Omental fat pad (tissue), 4 donors: ENCODE measurements around the gene ALDH16A1. TPM values are rescaled to one million over a fixed set of nuclear protein-coding genes. Genes with fewer than 3 reads are reported as not detected.
"Not testable (repeated sequence)": the region's sequence is repeated elsewhere in the genome, so short reads cannot be mapped to it uniquely, and the experiment has no call there.

Experiments
- ATAC-seq: fragments of 150-250 bp; one replicate; pipeline ENCODE4 v1.9.1; 2016; ENCODE audit warnings: mild to moderate bottlenecking, moderate library complexity; ENCODE audit not compliant: low FRiP score
- DNase-seq: peaks from one replicate; pipeline ENCODE4 v3.0.0-alpha.2; 2019; ENCODE audit warnings: low spot score
- total RNA-seq, 4 donors: library from RNA; depleted of rRNA; stranded (reverse); fragments of >200 nt; gene quantifications; one replicate each; pipeline ENCODE4 v1.1.0, GENCODE V29; 2016
- TF ChIP-seq, protein P1 (sequence below), 3 donors: fragments of 450-650 bp; IDR thresholded peaks; one replicate each; pipeline ENCODE4 v1.5.1; 2016 to 2017; ENCODE audit warnings: antibody characterized with exemption in 3 of 3, mild to moderate bottlenecking in 3 of 3, moderate library complexity in 2 of 3

ALDH16A1 gene
- total RNA-seq, 4 donors from 2014 or later = 20.3 to 48.1 (median 34.6) TPM

DNA sequence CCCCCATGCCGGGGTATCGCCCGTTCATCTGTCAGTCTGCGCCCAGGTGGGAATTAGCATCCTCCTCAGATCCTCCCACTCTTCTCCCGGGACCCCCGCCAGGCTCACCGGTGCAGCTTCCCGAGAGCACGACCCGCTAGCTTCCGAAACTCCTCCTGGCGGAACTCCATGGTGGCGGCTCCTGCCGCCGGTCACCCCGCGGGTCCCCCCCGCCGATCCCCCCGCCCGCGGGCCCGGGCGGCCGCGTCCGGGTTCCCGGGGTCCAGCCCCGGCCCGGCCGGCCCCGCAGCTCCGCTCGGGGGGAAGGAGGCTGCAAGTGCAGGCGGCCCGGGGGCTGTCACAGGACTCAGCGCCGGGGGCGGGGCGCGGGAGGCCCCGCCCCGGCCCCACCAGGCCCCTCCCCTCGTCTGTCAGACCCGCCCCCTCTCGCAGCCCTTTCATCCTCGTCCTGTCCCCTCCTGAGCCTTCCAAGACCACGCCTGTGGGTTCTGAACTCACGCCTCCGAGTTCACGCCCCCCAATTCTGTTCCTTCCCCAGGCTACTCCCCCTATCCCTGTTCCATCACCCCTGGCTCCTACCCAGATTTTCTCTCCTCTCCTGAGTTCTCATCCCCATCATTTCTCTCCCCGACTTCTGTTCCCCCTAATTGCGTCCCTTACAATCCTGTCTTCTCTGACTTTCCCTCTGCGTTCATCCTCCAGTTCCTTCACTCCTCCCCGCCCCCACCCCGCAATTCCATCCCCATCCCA is 11.6 kb upstream of the ALDH16A1 start, which contains the start of gene SLC17A7:
TSS of gene SLC17A7 (minus strand) at position 318 of the 750 bp plus-strand sequence. CDS start at position 170, 148 bp downstream.
- TF ChIP-seq, protein P1, sequence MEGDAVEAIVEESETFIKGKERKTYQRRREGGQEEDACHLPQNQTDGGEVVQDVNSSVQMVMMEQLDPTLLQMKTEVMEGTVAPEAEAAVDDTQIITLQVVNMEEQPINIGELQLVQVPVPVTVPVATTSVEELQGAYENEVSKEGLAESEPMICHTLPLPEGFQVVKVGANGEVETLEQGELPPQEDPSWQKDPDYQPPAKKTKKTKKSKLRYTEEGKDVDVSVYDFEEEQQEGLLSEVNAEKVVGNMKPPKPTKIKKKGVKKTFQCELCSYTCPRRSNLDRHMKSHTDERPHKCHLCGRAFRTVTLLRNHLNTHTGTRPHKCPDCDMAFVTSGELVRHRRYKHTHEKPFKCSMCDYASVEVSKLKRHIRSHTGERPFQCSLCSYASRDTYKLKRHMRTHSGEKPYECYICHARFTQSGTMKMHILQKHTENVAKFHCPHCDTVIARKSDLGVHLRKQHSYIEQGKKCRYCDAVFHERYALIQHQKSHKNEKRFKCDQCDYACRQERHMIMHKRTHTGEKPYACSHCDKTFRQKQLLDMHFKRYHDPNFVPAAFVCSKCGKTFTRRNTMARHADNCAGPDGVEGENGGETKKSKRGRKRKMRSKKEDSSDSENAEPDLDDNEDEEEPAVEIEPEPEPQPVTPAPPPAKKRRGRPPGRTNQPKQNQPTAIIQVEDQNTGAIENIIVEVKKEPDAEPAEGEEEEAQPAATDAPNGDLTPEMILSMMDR (IDR thresholded peaks at IDR 0.05) = no peak
- no peak for DNase-seq
- no peak for ATAC-seq

DNA sequence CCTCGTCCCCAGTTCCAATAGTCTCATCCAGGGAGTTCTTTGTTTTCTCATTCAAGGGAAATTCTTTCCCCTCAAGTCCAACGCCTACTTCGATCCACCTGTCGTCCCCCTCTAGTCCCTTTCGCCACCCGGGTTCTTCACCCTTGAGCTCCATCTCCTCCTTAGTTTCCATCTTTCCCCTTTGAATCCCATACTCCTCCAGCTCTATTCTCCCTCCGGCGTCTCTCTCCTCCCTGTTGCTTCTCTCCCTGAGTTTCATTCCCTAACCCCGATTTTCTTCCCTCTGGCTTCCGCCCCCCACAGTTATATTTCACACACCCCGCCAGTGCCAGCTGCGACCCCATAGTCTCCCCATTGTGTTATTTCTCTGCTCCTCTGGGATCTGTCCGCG is 11.1 kb upstream of the ALDH16A1 start:
- ATAC-seq = no peak
- TF ChIP-seq, protein P1 (IDR thresholded peaks at IDR 0.05) = no peak
- DNase-seq = no peak

DNA sequence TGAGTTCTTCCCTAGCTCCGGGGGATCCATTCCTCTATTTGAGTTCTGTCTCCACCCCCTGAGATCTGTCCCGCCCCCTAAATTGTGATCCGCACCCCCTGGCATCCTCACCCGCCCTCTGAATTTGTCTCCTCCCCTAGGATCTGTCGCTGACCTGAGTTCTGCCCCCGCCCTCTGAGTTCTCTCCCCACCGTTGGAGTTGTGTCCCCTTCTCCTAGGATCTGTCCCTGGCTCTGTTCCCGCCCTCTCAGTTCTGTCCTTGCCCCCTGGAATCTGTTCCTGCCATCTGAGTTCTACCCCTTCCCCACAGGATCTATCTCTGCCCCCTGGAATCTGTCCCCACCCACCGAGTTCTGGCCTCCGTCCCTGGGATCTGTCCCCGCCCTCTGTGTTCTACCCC is 10.7 kb upstream of the ALDH16A1 start:
- ATAC-seq = peak; percentile 24

DNA sequence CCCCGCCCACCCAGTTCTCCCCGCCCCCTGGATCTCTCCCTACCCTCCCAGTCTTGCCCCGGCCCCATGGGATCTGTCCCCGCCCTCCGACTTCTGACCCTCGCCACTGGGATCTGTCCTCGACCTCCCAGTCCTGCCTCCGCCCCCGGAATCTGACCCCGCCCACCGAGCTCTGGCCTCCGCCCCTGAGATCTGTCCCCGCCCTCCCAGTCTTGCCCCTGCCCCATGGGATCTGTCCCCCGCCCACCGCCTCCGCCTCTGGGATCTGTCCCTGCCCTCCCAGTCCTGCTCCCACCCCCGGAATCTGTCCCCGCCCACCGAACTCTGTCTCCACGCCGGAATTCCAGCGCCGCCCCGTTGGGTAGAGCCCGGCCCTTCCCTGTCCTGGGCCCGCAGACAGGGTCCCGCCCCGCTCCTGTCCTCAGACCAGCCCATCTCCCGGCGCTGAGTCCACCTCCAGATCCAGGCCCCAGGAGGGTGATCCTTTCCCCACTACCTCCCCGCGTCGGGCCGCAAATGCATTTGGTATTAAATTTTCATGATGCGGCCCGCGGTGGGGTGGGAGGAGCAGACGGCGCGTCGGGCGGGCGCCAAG is 10.2 kb upstream of the ALDH16A1 start:
- TF ChIP-seq, protein P1 (IDR thresholded peaks at IDR 0.05) = no peak
- DNase-seq (peak; percentile 87), ATAC-seq (peak; percentile 86)

More for the DNA sequence above, 10.7 kb upstream of the ALDH16A1 start:
- TF ChIP-seq, protein P1 (IDR thresholded peaks at IDR 0.05) = no peak
- DNase-seq = no peak

DNA sequence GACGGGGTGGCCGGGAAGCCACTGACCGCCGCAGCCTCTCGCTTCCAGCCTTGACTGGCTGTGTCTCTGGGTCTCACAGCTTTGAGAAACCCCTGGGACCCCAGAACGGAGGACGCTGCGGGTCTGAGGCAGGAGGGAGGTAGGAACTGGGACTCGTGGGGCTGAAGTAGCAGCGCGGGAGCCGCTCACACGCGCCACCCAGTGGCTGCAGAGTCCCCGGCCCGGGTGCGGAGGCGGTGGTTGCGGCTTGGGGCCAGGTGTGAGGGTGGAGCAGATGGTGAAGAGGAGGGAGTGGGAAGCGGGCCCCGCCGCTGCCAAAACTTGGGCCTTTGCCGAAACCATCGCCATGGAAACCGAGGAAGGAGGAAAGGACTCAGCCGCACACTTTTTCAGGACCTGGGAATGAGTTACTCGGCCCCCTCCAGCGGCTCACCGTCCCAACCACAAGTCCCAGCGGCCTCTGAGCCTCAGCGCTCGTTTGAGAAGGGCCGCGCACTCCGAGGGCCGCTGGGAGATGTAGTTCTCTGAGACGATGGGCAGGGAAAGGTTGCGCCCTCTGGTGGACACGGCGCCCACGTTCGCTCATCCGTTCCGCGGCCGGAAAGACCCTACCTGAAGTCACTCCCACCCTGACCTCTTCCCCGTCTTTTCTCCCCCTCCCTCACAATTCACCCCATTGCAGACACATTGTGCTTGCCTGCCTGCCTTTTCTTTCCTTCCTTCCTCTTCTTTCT is 9.5 kb upstream of the ALDH16A1 start:
- ATAC-seq = peak; percentile 90
- DNase-seq = peak; percentile 84
- TF ChIP-seq, protein P1 (IDR thresholded peaks at IDR 0.05) = peak in 2 of 3 donors; percentile 8 to 47

DNA sequence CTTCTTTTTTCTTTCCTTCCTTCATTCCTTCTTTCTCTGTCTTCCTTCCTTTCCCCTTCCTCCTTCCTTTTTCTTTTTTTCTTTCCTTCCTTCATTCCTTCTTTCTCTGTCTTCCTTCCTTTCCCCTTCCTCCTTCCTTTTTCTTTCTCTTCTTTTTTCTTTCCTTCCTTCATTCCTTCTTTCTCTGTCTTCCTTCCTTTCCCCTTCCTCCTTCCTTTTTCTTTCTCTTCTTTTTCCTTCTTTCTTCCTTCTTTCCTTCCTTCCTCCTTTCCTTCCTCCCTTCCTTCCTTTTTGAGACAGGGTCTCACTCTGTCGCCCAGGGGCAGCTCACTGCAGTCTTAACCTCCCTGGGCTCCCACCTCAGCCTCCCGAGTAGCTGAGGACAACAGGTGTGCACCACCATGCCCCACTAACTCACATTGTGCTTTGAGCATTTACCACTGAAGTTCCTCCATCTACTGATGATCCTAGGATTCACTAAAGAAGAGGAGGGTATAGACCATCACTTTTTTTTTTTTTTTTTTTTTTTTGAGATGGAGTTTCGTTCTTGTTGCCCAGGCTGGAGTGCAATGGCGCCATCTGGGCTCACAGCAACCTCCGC is 8.8 kb upstream of the ALDH16A1 start:
- DNase-seq, ATAC-seq: not testable (repeated sequence)

DNA sequence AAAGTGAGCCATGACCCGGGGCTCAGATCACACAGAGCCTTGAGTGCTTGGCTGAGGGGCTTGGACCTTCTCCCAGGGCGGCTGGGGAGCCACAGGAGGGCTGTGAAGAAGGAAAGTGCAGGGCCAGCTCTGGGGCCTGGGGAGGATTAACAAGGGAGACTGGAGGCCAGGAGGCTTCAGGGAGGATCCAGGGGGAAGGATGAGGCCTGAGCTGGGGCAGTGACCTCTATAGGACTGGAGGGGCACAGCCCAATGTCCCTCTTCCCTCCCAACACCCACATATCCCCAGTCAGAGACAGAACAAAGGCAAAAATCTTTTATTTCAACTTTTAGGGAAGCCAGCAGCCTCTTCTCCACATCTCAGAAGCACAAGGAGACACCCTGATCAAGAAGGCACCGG is 7.0 kb upstream of the ALDH16A1 start:
- DNase-seq = no peak
- ATAC-seq = no peak
- TF ChIP-seq, protein P1 (IDR thresholded peaks at IDR 0.05) = no peak
